Stimulated activated CD4-positive, alpha-beta T cell treated with anti-CD3 and anti-CD28 coated beads, TNF-alpha, amount 100 ng/mL, for 1 hour (primary cell): ENCODE data around the gene PIGT.

Experiments used
- DNase-seq, 3 donors: peaks; one replicate each; pipeline ENCODE4 v3.0.0-alpha.2; 2020; ENCODE audit warnings: low read depth in 3 of 3, low spot score in 1 of 3

The PIGT gene

DNA sequence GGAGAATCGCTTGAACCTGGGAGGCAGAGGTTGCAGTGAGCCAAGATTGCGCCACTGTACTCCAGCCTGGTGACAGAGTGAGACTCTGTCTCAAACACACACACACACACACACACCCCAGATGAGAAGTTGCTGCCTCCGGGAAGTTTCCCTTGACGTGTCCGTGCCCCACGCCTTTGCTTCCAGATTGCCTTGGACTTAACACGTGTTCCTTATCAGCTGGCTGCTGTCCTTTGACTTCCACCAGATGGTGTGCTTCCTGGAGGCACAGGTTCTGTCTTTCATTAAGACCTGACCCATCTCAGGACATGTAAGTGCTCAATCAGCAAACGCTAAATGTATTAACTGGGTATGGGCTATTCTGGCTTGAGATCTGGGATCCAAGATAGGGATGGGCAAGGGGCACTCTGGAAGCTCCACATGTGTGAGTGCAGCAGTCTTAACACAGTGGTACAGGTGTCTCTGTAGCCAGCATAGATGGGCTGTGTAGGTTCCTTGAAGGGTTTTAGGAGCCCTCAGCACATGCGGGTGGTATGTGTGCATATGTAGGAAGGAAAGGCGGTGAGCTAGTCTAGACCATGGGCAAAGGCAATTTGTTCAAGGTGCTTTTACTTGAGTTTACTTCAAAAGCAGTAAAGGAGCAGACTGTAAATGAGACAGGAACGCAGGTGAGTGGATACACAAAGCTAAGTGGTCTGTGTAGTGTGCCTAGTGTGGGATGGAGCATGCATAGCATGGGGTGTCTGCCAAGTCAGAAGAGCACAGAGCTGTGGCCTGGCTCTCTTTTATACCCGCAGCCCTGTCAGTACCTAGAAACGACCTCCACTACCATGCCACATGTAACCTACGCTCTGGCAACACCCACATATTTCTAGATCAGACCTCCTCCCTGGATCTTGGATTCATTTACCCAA, 11.6 kb downstream of the PIGT start:
- DNase-seq = no peak

GRCh38 chr20:45429618-45430017, 13.7 kb downstream of the PIGT start:
- no peak for DNase-seq

GRCh38 chr20:45432294-45432693, 16.4 kb downstream of the PIGT start:
- DNase-seq = no peak

DNA sequence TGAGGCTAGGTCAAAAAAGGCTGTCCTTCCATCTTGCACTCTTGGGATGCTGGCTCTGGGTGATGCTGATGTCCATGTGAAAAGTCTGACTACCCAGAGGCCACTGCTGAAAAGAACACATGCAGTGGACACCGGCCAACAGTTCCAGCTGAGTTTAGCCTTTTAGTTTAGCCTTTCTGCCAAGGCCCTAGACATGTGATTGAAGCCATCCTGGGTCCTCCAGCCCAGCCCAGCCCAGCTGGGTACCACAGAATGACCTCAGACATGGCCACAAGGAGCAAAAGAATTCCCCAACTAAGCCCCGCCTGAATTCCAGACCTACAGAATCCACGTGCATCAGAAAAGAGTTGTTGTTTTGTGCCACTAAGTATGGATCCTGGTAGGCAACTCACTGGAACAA, 17.4 kb downstream of the PIGT start:
- no peak for DNase-seq

- DNase-seq = no peak
Observed at GRCh38 chr20:45433976-45434375, 18.0 kb downstream of the PIGT start.

GRCh38 chr20:45436732-45437485, 21.0 kb downstream of the PIGT start:
- peak; percentile 64 to 87 (median 76) for DNase-seq

DNA sequence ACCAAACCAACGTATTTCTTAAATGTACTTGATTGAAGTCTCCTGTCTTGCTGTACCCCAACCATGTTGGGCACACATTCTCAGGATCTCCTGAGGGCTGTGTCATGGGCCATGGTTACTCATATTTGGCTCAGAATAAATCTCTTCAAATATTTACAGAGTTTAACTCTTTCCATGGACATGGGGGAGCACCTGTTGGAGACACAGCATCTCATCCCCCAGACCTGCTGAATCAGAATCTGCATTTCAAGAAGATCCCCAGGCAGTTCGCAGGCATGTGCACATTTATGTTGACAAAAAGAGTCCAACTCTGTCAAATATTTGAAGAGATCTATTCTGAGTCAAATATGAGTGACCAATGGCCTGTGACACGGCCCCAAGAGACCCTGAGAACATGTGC, 24.5 kb downstream of the PIGT start:
- no peak for DNase-seq

GRCh38 chr20:45440891-45441685, 25.1 kb downstream of the PIGT start:
- DNase-seq = no peak

- DNase-seq = no peak
Observed at GRCh38 chr20:45441746-45442145, 25.8 kb downstream of the PIGT start.

GRCh38 chr20:45444050-45444449, 28.1 kb downstream of the PIGT start:
- no peak for DNase-seq

- no peak for DNase-seq
Observed at GRCh38 chr20:45445805-45446562, 30.0 kb downstream of the PIGT start.

DNA sequence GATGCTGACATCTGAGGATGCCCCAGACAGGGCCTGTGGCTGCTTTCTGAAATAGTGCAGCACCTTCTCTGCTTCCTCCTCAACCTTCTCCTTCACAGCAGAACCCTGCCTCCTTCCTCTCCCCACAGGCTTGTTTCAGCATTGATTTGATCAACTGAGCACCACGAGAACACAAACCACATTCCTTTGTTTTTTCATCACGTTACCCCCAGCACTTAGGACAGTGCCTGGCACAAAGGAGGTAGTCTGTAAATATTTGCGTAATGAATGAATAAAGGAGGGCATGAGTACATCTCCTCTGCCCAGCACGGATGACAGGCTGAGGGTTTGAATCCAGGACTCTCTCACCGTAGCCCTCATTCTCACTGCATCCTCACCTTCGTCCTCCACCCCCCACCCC, 32.3 kb downstream of the PIGT start:
- no peak for DNase-seq

DNA sequence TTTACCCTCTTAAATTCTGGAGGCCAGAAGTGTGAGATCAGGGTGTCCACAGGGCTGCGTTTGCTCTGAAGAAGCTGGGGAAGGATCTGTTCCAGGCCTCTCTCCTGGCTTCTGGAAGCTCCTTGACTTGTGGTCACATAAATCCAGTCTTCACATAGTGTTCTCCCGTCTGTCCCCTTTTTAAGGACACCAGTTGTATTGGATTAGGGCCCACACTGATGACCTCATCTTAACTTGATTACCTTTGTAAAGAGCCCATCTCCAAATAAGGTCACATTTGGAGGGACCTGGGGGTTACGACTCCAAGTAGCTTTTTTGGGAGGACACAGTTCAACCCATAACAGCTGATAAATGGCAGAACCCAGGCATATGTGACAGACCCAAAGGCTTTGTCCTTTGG, 33.6 kb downstream of the PIGT start:
- DNase-seq = no peak

- DNase-seq = no peak
Observed at GRCh38 chr20:45450097-45450818, 34.3 kb downstream of the PIGT start.

DNA sequence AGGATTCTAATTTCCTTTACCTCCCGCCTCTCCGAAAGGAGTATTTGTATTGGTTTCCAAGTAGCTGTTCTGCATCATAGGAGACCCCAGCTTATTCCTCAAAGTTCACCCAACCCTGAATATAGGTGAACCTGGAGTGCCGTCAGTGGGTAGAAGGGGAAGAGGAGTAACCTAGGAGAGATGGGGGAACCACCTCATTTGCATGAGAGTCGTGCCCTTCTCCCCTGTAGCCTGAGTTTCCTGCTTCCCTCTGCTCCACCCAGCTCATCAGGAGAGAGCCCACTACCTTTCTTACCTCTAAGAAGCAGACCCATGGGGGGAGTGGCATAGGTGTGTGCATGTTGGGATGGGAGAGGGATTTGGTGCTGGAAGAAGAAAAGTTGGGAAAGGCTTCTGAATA, 36.3 kb downstream of the PIGT start:
- DNase-seq = no peak

DNA sequence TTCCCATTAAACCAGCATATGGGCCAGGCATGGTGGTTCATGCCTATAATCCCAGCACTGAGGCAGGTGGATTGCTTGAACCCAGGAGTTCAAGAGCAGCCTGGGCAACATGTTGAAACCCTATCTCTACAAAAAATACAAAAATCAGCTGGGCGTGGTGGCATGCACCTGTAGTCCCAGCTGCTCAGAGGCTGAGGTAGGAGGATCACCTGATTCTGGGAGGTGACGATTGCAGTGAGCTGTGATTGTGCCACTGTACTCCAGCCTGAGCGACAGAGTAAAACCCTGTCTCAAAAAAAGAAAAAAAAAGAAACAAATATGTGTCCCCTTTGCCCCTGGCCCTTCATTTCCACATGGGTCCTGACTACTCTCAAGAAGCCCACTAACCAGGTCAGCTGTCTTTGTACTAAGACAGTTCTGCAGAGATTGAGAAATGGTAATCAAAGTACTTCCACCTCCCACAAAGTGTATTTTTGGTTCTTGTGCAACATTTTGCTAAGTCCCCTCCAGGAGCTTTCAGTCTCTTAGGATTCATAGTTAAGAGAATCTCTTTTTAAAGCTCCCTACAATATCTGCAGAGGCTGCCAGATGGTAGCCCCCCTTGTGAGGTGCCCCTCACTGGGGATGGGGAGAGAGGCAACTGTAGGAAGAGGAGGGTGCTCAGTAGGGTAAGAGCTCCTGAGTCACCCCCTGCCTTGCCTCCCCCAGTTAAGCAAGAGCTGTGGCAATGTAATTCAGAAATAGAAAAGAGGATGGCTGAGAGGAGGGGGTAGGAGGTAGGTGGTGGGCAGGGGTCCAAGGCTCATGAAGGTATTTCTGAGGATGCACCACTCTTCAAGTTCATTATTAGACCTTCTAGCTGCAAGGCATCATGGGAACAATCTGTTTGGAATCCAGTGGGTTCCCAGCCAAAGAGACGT, 37.1 kb downstream of the PIGT start:
- DNase-seq = no peak

DNA sequence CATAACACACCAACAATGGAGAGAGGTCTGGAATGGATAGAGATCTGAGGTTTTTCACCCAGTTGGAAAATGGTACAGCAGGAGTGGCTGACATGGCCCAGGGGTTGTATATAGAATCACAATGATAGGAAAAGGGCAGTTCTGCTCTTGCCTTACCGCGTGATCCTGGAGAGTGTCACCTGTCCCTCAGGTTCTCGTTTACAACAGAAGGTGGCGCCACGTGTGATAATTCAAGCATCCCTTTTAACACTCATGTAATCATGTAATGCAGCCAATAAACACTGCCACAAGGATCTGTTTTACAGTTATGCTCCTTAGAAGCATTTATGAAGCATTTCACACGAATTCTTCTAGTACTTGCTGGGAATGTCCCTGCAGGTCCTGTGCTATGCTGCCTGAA, 40.7 kb downstream of the PIGT start:
- no peak for DNase-seq

DNA sequence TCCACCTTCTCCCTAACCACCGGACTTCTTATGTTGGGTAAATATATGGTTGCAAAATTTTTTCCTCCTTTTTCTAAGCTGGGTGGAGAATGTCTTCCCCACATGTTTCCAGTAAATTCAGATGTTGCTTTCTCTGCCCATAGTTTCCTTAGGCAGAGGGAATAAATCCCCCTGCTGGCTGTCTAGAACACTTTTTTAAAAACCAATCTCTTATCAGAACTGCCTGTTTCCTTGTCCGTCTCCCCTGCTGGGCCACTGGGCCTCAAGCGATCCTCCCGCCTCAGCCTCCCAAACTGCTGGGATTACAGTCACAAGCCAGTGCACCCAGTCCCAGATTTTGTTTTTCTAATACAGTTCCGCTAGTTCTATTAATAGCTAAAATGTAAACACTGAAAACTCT, 43.7 kb downstream of the PIGT start:
- DNase-seq = no peak

GRCh38 chr20:45461225-45461624, 45.3 kb downstream of the PIGT start:
- DNase-seq = no peak
